AG04450 (cell line): ENCODE results near the gene OPALIN. TPM values are rescaled to one million over a fixed set of nuclear protein-coding genes. Genes with fewer than 3 reads are reported as not detected.

ENCODE experiments used
- CTCF ChIA-PET: fragments of 300-600, 350-600 bp; formaldehyde crosslinking; extraction: SDS; loops from one replicate; lab custom pipeline; 2022; ENCODE audit warnings: antibody characterized with exemption, inconsistent platforms; lab: Charles Lee
- POLR2A ChIA-PET: fragments of 350-600 bp; formaldehyde crosslinking; extraction: SDS; loops from one replicate; lab custom pipeline; 2021; ENCODE audit warnings: antibody characterized with exemption, inconsistent platforms; lab: Yijun Ruan, JAX
- DNase-seq: peaks from one replicate; pipeline ENCODE4 v3.0.0-alpha.2; 2011; ENCODE audit warnings: low read depth, low spot score
- H3K27ac ChIP-seq: one replicate; pipeline ENCODE4 v1.5.1; 2012; ENCODE audit warnings: low read depth, low read length, control low read depth
- H3K27me3 ChIP-seq: one replicate; pipeline ENCODE4 v1.6.0; 2012; ENCODE audit warnings: low read length; ENCODE audit not compliant: control insufficient read depth, insufficient read depth
- H3K4me3 ChIP-seq: 2 replicates; pipeline ENCODE4 v1.5.1; 2011; ENCODE audit warnings: mild to moderate bottlenecking, low read depth, low read length, control low read depth
- H3K9me3 ChIP-seq: 2 replicates; pipeline ENCODE4 v1.5.1; 2012; ENCODE audit warnings: low read length; ENCODE audit not compliant: control insufficient read depth, insufficient read depth
- CTCF ChIP-seq: IDR thresholded peaks from 2 replicates; pipeline ENCODE4 v1.5.1; 2011; ENCODE audit warnings: low read depth, low read length, control low read depth, inconsistent platforms
- polyA plus RNA-seq: library from polyadenylated mRNA; depleted of rRNA; stranded (reverse); fragments of >200 nt; gene quantifications from 2 replicates; pipeline ENCODE4 v1.2.3, GENCODE V29; 2011; rRNA removed

Gene OPALIN
- polyA plus RNA-seq, 1 experiment = not detected

DNA sequence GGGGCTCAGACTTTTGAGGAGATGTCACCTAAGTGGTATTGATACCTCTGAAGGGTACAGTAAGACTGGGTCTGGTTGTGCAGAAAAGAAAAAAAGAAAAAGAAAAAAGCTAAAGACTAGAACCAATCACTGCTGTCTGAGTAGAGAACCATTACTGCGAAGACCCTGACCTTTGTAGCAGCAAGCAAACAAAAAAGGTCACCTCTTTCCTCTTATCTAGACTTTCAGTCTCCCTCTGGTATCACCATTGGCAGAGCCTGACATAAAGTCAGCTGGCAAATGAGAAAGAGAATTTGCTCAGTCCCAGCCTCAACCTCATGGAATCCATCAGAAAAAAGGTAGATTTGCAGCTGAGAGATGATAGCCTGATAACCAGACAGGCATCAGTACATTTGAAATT is 57.2 kb downstream of the OPALIN start:
- ChIA-PET POLR2A (no interaction called here), CTCF (interaction anchor here (1.5 kb wide), 1 partner anchor 39 kb away, joined by 3 read pairs; no protein-coding TSS in a partner anchor)
- Histone ChIP-seq H3K9me3 (no peaks in the 10 kb centered on the region), H3K4me3 (no peak overlapping the region), H3K27me3 (no peaks in the 10 kb centered on the region), H3K27ac (no peak overlapping the region)
- TF ChIP-seq CTCF = no peak
- DNase-seq = no peak

DNA sequence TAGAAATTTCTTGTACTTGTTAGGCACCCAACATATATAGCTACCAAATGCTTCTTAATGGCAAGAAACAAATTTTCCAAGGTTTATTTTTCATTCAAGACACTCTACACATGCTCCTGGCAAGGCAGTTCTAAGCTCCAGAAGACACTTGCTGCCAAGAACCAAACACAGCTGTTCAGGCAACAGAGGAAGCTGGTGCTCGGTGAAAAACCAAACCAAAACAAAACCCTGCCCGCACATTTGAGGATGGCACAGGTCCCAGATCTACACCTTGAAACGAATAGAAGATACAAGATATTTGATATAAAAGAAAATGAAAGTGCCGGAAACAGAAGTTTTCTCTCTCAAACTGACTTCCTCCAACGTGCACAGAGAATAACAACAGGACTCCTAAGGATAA is 59.4 kb downstream of the OPALIN start:
- Histone ChIP-seq H3K4me3 (no peak overlapping the region), H3K27ac (no peak overlapping the region), H3K9me3 (no peaks in the 10 kb centered on the region), H3K27me3 (no peaks in the 10 kb centered on the region)
- CTCF ChIA-PET = interaction anchor here (0.6 to 0.9 kb wide), 2 partner anchors 40 to 69 kb away, joined by 3 read pairs; no protein-coding TSS in a partner anchor
- DNase-seq = no peak
- TF ChIP-seq CTCF = no peak
- POLR2A ChIA-PET = no interaction called here

- DNase-seq = no peak
- TF ChIP-seq CTCF = no peak
- CTCF ChIA-PET = interaction anchor here (0.8 kb wide), 1 partner anchor 69 kb away, joined by 3 read pairs; no protein-coding TSS in a partner anchor
- POLR2A ChIA-PET = no interaction called here
- Histone ChIP-seq H3K9me3 (no peaks in the 10 kb centered on the region), H3K4me3 (no peak overlapping the region), H3K27me3 (peaks cover 3% of the 10 kb centered on the region), H3K27ac (no peak overlapping the region)
Measured at GRCh38 chr10:96298362-96298761, 60.4 kb downstream of the OPALIN start.

GRCh38 chr10:96297486-96297885 is 61.3 kb downstream of the OPALIN start:
- CTCF ChIA-PET = no interaction called here
- no peak for TF ChIP-seq CTCF
- no peaks in the 10 kb centered on the region for H3K9me3 ChIP-seq
- POLR2A ChIA-PET = no interaction called here
- peaks cover 3% of the 10 kb centered on the region for H3K27me3 ChIP-seq
- DNase-seq = no peak
- no peak overlapping the region for H3K27ac ChIP-seq
- no peak overlapping the region for H3K4me3 ChIP-seq

DNA sequence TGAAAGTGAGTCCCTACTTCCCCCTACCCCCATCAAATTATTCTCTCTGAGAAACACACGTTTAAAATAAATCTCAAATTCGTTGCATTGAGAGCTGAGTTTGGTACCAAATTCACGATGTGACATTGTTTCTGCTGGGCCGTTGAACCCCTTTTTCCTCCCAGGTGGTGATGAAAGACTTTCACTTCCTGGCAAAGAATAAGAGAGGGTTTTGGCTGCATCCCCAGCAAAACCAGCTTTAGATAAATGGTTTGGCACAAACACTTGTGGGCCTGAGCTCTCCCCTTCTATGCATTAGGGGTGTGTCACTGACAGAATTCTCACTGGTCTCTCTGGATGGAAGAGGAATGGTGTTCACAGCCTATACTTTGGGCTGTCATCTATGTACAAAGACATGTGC is 63.3 kb downstream of the OPALIN start:
- no peak for DNase-seq
- ChIA-PET CTCF (interaction anchor here (1.0 to 6.8 kb wide), 5 partner anchors 39 to 454 kb away, joined by 3 to 93 read pairs (median 4); no protein-coding TSS in a partner anchor), POLR2A (no interaction called here)
- no peaks in the 10 kb centered on the region for H3K9me3 ChIP-seq
- no peak overlapping the region for H3K27ac ChIP-seq
- H3K4me3 ChIP-seq = no peak overlapping the region
- H3K27me3 ChIP-seq = peaks cover 3% of the 10 kb centered on the region
- no peak for TF ChIP-seq CTCF

Other genes with a start within 250 kb of the OPALIN start
- gene ZNF518A, start 228.7 kb downstream of the OPALIN start, polyA plus RNA-seq = 5.7 and 9.1 TPM in 2 replicates
- not detected in 2 replicates for gene BLNK, start 87.4 kb downstream of the OPALIN start, polyA plus RNA-seq
- gene DNTT, start 54.6 kb downstream of the OPALIN start, polyA plus RNA-seq = not detected in 2 replicates
- gene TLL2, start 154.9 kb upstream of the OPALIN start, polyA plus RNA-seq = 0.01 TPM in 1 of 2 replicates, not detected in the other
- 61.3 and 90.7 TPM in 2 replicates for gene TM9SF3, start 228.0 kb upstream of the OPALIN start, polyA plus RNA-seq